GM13976 (cell line): ENCODE data around the gene AAGAB.
"Not testable (repeated sequence)": the region's sequence is repeated elsewhere in the genome, so short reads cannot be mapped to it uniquely, and the experiment has no call there.

Experiments
- DNase-seq: peaks from one replicate; pipeline ENCODE4 v3.0.0; 2012; ENCODE audit warnings: low spot score
- CTCF ChIP-seq: IDR thresholded peaks from 2 replicates; pipeline ENCODE4 v1.5.1; 2012; ENCODE audit warnings: borderline replicate concordance, mild to moderate bottlenecking; ENCODE audit not compliant: insufficient read depth; ENCODE audit errors: extremely low read depth, missing control alignments, control extremely low read depth
- in situ Hi-C: fragments of 300-500 bp; cut with MboI; formaldehyde crosslinking; loops from one replicate; pipeline ENCODE4 v1.12.0; 2022; ENCODE audit warnings: low sequenced_read_pairs, mixed read lengths, inconsistent platforms; ENCODE audit not compliant: unreplicated experiment

Gene AAGAB

GRCh38 chr15:67290319-67290718, 35.9 kb upstream of the AAGAB start:
- DNase-seq = no peak
- in situ Hi-C loops = no loop called here
- no peak for TF ChIP-seq CTCF

- DNase-seq, in situ Hi-C loops: not testable (repeated sequence)
Measured at GRCh38 chr15:67286400-67286799, 31.9 kb upstream of the AAGAB start.

GRCh38 chr15:67285625-67286024, 31.2 kb upstream of the AAGAB start:
- DNase-seq, in situ Hi-C loops: not testable (repeated sequence)

GRCh38 chr15:67281714-67282113, 27.3 kb upstream of the AAGAB start:
- DNase-seq = no peak
- TF ChIP-seq CTCF = no peak
- in situ Hi-C loops = no loop called here

- TF ChIP-seq CTCF = no peak
- in situ Hi-C loops = no loop called here
- no peak for DNase-seq
Measured at GRCh38 chr15:67280217-67280616, 25.8 kb upstream of the AAGAB start.

- no peak for TF ChIP-seq CTCF
- DNase-seq = no peak
- in situ Hi-C loops = no loop called here
Measured at GRCh38 chr15:67276666-67277065, 22.2 kb upstream of the AAGAB start.

- no peak for DNase-seq
- in situ Hi-C loops = no loop called here
- TF ChIP-seq CTCF = no peak
Measured at GRCh38 chr15:67274236-67274635, 19.8 kb upstream of the AAGAB start.

GRCh38 chr15:67267951-67268941, 13.8 kb upstream of the AAGAB start:
- DNase-seq = no peak
- no peak for TF ChIP-seq CTCF
- in situ Hi-C loops = no loop called here
